Epithelial cell of esophagus (primary cell): ENCODE data around the gene CCND3.
A peak's percentile ranks its signal among the peaks of the same experiment; 100 is the strongest.

Source experiments
- DNase-seq: peaks from one replicate; pipeline ENCODE4 v3.0.0; 2010; ENCODE audit warnings: low read depth
- H3K4me3 ChIP-seq: 2 replicates; pipeline ENCODE4 v1.5.1; 2011; ENCODE audit warnings: mild to moderate bottlenecking, low read length, control low read depth
- CTCF ChIP-seq: IDR thresholded peaks from 2 replicates; pipeline ENCODE4 v1.5.1; 2011; ENCODE audit warnings: low read depth, mild to moderate bottlenecking, low read length, control low read depth, inconsistent platforms; ENCODE audit not compliant: insufficient read depth; ENCODE audit errors: missing control alignments

CCND3 gene

GRCh38 chr6:41900861-41901260 is 40.7 kb downstream of the CCND3 start:
- H3K4me3 ChIP-seq, result no peak overlapping the region
- no peak for DNase-seq

GRCh38 chr6:41896281-41896680 is 45.3 kb downstream of the CCND3 start:
- DNase-seq, result no peak
- no peak for TF ChIP-seq CTCF
- peak overlapping the region; percentile 80 for H3K4me3 ChIP-seq

More at GRCh38 chr6:41900861-41901260, 40.7 kb downstream of the CCND3 start:
- no peak for TF ChIP-seq CTCF

GRCh38 chr6:41895300-41896233 is 46.0 kb downstream of the CCND3 start, which contains the start of gene USP49:
Gene USP49, minus strand, starts transcription at chr6:41895375. Its CDS starts 88,392 bp downstream, at chr6:41806983.
- no peak for TF ChIP-seq CTCF
- DNase-seq, result peak; percentile 84
- H3K4me3 ChIP-seq, result peak within 1 kb of the TSS; percentile 80

GRCh38 chr6:41894366-41895299 is 47.0 kb downstream of the CCND3 start:
- peak; percentile 37 for DNase-seq
- TF ChIP-seq CTCF, result no peak
- H3K4me3 ChIP-seq, result peak overlapping the region; percentile 80

GRCh38 chr6:41892921-41893564 is 48.6 kb downstream of the CCND3 start:
- no peak for DNase-seq
- no peak for TF ChIP-seq CTCF
- H3K4me3 ChIP-seq, result no peak overlapping the region

- no peak for DNase-seq
- no peak for TF ChIP-seq CTCF
- H3K4me3 ChIP-seq, result no peak overlapping the region
Measured at GRCh38 chr6:41887331-41887751, 54.3 kb downstream of the CCND3 start.
